GM12892 (cell line): ENCODE measurements around the gene NMS. TPM values are rescaled to one million over a fixed set of nuclear protein-coding genes. Genes with fewer than 3 reads are reported as not detected.

Experiments used
- DNase-seq: peaks from one replicate; pipeline ENCODE4 v3.0.0; 2011; ENCODE audit not compliant: insufficient read length
- FAIRE-seq: peaks from 2 replicates; lab custom pipeline; 2011; peaks lifted over from hg19 to GRCh38; lab: Jason Lieb, UNC
- POLR2A ChIP-seq: IDR thresholded peaks from 2 replicates; pipeline ENCODE4 v1.6.1; 2011; ENCODE audit warnings: low read depth, low read length, control low read depth
- POLR2AphosphoS5 ChIP-seq: IDR thresholded peaks from 2 replicates; pipeline ENCODE4 v1.6.1; 2011; ENCODE audit warnings: low read depth, low read length, control low read depth
- TAF1 ChIP-seq: IDR thresholded peaks from 2 replicates; pipeline ENCODE4 v1.6.1; 2011; ENCODE audit warnings: low read depth, mild to moderate bottlenecking, control low read depth, low read length, borderline replicate concordance
- polyA plus RNA-seq: library from polyadenylated mRNA; unstranded; fragments of >200 nt; gene quantifications from one replicate; pipeline ENCODE4 v1.2.1, GENCODE V29; 2012; ENCODE audit warnings: missing spikeins, inconsistent platforms; ENCODE audit not compliant: missing spikeins

The NMS gene
- polyA plus RNA-seq: not detected

GRCh38 chr2:100470182-100470581 is at the start of gene NMS:
Gene NMS, plus strand, starts transcription at chr2:100470482. Its CDS starts 7 bp downstream, at chr2:100470489.
- no peak for FAIRE-seq
- DNase-seq: no peak
- TF ChIP-seq TAF1: no peak

- no peak for FAIRE-seq
Measured at GRCh38 chr2:100422320-100423055, 47.8 kb upstream of the NMS start.

GRCh38 chr2:100423631-100424030 is 46.7 kb upstream of the NMS start:
- DNase-seq (no peak), FAIRE-seq (no peak)
- TF ChIP-seq POLR2A: no peak
- TF ChIP-seq POLR2AphosphoS5: no peak
- TF ChIP-seq TAF1: no peak

More at GRCh38 chr2:100422320-100423055, 47.8 kb upstream of the NMS start:
- TF ChIP-seq POLR2A (no peak), POLR2AphosphoS5 (no peak), TAF1 (no peak)
- DNase-seq: no peak

GRCh38 chr2:100424277-100424875 is 45.9 kb upstream of the NMS start:
- TF ChIP-seq TAF1 (no peak), POLR2A (no peak), POLR2AphosphoS5 (no peak)
- DNase-seq (no peak), FAIRE-seq (no peak)

- no peak for FAIRE-seq
- no peak for DNase-seq
- no peak for TF ChIP-seq TAF1
- no peak for TF ChIP-seq POLR2AphosphoS5
- TF ChIP-seq POLR2A: no peak
Measured at GRCh38 chr2:100425107-100425506, 45.2 kb upstream of the NMS start.

- no peak for FAIRE-seq
- no peak for TF ChIP-seq POLR2AphosphoS5
- TF ChIP-seq TAF1: no peak
- TF ChIP-seq POLR2A: no peak
- DNase-seq: no peak
Measured at GRCh38 chr2:100425573-100426383, 44.5 kb upstream of the NMS start.

- no peak for DNase-seq
- FAIRE-seq: no peak
- TF ChIP-seq POLR2AphosphoS5 (no peak), POLR2A (no peak), TAF1 (no peak)
Measured at GRCh38 chr2:100426384-100426720, 43.9 kb upstream of the NMS start.

- no peak for FAIRE-seq
- no peak for TF ChIP-seq POLR2A
- no peak for TF ChIP-seq TAF1
- no peak for TF ChIP-seq POLR2AphosphoS5
Measured at GRCh38 chr2:100427111-100427510, 43.2 kb upstream of the NMS start.

GRCh38 chr2:100427627-100428258 is 42.5 kb upstream of the NMS start:
- TF ChIP-seq TAF1: no peak
- no peak for TF ChIP-seq POLR2A
- no peak for TF ChIP-seq POLR2AphosphoS5
- FAIRE-seq: no peak

More at GRCh38 chr2:100427111-100427510, 43.2 kb upstream of the NMS start:
- no peak for DNase-seq

GRCh38 chr2:100429726-100430125 is 40.6 kb upstream of the NMS start:
- FAIRE-seq: no peak
- no peak for DNase-seq
- TF ChIP-seq POLR2AphosphoS5: no peak
- no peak for TF ChIP-seq POLR2A
- TF ChIP-seq TAF1: no peak

More at GRCh38 chr2:100427627-100428258, 42.5 kb upstream of the NMS start:
- no peak for DNase-seq

GRCh38 chr2:100437751-100438150 is 32.5 kb upstream of the NMS start:
- no peak for TF ChIP-seq TAF1
- no peak for TF ChIP-seq POLR2A
- TF ChIP-seq POLR2AphosphoS5: no peak
- no peak for FAIRE-seq

More at GRCh38 chr2:100437751-100438150, 32.5 kb upstream of the NMS start:
- no peak for DNase-seq
